Prostate gland (tissue), 2 donors: Measurements from ENCODE around the gene ADISSP.

Experiments
- POLR2A ChIP-seq: fragments of 450-650 bp; IDR thresholded peaks from one replicate; pipeline ENCODE4 v1.6.1; 2016; ENCODE audit warnings: antibody characterized with exemption, mild to moderate bottlenecking
- TF ChIP-seq, protein P1 (sequence below), 4 experiments: fragments of 200-600 bp in 2 of 4; fragments of 450-650 bp in 2 of 4; sonication (generic) in 2 of 4; IDR thresholded peaks; 1 replicate in 3 of 4; 2 replicates in 1 of 4; pipeline ENCODE4 v1.5.1; 2016 to 2019; ENCODE audit warnings: antibody characterized with exemption in 4 of 4, mild to moderate bottlenecking in 2 of 4, moderate library complexity in 2 of 4

DNA sequence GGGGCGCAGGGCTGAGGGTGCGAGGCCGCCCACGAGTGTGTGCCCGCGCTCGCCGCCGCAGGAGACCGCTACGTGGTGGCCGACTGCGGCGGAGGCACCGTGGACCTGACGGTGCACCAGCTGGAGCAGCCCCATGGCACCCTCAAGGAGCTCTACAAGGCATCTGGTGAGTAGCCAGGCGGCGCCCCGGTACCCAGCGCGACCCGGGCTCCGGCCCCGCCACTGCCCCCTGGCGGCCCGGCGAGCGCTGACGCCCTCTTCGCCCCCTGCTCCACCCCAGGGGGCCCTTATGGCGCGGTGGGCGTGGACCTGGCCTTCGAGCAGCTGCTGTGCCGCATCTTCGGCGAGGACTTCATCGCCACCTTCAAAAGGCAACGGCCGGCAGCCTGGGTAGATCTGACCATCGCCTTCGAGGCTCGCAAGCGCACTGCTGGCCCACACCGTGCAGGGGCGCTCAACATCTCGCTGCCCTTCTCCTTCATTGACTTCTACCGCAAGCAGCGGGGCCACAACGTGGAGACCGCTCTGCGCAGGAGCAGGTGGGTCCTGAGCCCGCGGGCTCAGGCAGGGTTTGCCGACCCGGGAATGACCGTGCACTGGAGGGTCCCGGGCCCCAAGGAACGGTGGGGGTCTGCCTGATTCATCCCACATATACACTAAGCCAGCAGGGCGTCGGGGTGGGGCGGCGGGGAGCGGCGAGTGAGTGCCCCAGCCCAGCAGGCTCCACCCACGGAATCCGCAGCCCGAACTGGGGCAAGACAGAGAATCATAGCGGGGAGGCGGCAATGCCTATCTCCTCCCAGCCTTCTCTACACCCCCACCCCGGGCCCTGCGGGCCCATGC lies 17.6 kb downstream of the ADISSP start:
- TF ChIP-seq POLR2A, result no peak
- TF ChIP-seq, protein P1, sequence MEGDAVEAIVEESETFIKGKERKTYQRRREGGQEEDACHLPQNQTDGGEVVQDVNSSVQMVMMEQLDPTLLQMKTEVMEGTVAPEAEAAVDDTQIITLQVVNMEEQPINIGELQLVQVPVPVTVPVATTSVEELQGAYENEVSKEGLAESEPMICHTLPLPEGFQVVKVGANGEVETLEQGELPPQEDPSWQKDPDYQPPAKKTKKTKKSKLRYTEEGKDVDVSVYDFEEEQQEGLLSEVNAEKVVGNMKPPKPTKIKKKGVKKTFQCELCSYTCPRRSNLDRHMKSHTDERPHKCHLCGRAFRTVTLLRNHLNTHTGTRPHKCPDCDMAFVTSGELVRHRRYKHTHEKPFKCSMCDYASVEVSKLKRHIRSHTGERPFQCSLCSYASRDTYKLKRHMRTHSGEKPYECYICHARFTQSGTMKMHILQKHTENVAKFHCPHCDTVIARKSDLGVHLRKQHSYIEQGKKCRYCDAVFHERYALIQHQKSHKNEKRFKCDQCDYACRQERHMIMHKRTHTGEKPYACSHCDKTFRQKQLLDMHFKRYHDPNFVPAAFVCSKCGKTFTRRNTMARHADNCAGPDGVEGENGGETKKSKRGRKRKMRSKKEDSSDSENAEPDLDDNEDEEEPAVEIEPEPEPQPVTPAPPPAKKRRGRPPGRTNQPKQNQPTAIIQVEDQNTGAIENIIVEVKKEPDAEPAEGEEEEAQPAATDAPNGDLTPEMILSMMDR (IDR thresholded peaks at IDR 0.05), result peak; percentile 13 to 69 (median 48)
